WERI-Rb-1 (cell line): ENCODE results near the gene METTL13.

Experiments
- DNase-seq: peaks from one replicate; pipeline ENCODE4 v3.0.0-alpha.2; 2020
- H3K27ac ChIP-seq: fragments of 250-450 bp; sonication (Bioruptor Pico); 2 replicates; pipeline ENCODE4 v1.5.1; 2020; ENCODE audit warnings: mild to moderate bottlenecking, moderate library complexity
- H3K27me3 ChIP-seq: fragments of 250-450 bp; sonication (Bioruptor Pico); 2 replicates; pipeline ENCODE4 v1.5.1; 2021; ENCODE audit warnings: mild to moderate bottlenecking, low read depth, moderate library complexity; ENCODE audit not compliant: insufficient read depth, severe bottlenecking
- H3K36me3 ChIP-seq: fragments of 250-450 bp; sonication (Bioruptor Pico); 2 replicates; pipeline ENCODE4 v1.5.1; 2020; ENCODE audit warnings: mild to moderate bottlenecking, moderate library complexity
- H3K4me3 ChIP-seq: 2 replicates; pipeline ENCODE4 v1.5.1; 2011; ENCODE audit warnings: low read depth, mild to moderate bottlenecking, control low read depth, low read length
- H3K9me3 ChIP-seq: fragments of 250-450 bp; sonication (Bioruptor Pico); 2 replicates; pipeline ENCODE4 v1.5.1; 2021; ENCODE audit warnings: mild to moderate bottlenecking, moderate library complexity; ENCODE audit not compliant: severe bottlenecking
- CTCF ChIP-seq: IDR thresholded peaks from 2 replicates; pipeline ENCODE4 v1.5.1; 2011; ENCODE audit warnings: low read depth, mild to moderate bottlenecking, control low read depth, inconsistent platforms, low read length

Gene METTL13

GRCh38 chr1:171844381-171844780 lies 62.9 kb downstream of the METTL13 start:
- Histone ChIP-seq H3K27me3 (no peaks in the 10 kb centered on the region), H3K27ac (no peak overlapping the region)

GRCh38 chr1:171845998-171846397 lies 64.5 kb downstream of the METTL13 start:
- no peak for DNase-seq
- H3K4me3 ChIP-seq: no peak overlapping the region
- no peaks in the 10 kb centered on the region for H3K27me3 ChIP-seq
- no peak for TF ChIP-seq CTCF
- no peaks in the 10 kb centered on the region for H3K9me3 ChIP-seq
- H3K36me3 ChIP-seq: no peaks in the 10 kb centered on the region
- no peak overlapping the region for H3K27ac ChIP-seq

More at GRCh38 chr1:171844381-171844780, 62.9 kb downstream of the METTL13 start:
- TF ChIP-seq CTCF: no peak
- H3K4me3 ChIP-seq: no peak overlapping the region
- H3K36me3 ChIP-seq: no peaks in the 10 kb centered on the region
- H3K9me3 ChIP-seq: no peaks in the 10 kb centered on the region
- DNase-seq: no peak
